ENCODE measurements around the gene GRIK2.

GRIK2 gene

DNA sequence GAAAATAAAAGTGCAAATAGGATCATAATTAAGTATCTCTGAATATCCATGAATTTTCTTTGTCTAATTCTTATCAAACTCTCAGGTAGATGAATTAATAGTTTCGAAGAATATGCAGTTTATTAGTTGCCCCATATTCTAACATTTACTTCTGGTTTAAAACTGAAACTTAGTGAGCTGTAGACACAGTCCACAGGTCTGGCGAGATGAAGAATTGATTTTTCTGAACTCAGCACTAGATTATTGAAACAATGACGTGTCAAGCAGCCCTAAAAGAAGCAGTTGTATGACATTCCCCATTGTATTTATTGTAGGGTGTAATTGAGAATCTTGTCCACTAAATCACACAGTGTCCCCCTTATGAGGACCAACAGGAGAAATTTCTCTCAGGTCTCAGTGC is 407.1 kb downstream of the GRIK2 start:
- TF ChIP-seq, protein P1, sequence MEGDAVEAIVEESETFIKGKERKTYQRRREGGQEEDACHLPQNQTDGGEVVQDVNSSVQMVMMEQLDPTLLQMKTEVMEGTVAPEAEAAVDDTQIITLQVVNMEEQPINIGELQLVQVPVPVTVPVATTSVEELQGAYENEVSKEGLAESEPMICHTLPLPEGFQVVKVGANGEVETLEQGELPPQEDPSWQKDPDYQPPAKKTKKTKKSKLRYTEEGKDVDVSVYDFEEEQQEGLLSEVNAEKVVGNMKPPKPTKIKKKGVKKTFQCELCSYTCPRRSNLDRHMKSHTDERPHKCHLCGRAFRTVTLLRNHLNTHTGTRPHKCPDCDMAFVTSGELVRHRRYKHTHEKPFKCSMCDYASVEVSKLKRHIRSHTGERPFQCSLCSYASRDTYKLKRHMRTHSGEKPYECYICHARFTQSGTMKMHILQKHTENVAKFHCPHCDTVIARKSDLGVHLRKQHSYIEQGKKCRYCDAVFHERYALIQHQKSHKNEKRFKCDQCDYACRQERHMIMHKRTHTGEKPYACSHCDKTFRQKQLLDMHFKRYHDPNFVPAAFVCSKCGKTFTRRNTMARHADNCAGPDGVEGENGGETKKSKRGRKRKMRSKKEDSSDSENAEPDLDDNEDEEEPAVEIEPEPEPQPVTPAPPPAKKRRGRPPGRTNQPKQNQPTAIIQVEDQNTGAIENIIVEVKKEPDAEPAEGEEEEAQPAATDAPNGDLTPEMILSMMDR (conservative IDR thresholded peaks at IDR 0.05) = no peak
- no peak overlapping the region for H3K27ac ChIP-seq

DNA sequence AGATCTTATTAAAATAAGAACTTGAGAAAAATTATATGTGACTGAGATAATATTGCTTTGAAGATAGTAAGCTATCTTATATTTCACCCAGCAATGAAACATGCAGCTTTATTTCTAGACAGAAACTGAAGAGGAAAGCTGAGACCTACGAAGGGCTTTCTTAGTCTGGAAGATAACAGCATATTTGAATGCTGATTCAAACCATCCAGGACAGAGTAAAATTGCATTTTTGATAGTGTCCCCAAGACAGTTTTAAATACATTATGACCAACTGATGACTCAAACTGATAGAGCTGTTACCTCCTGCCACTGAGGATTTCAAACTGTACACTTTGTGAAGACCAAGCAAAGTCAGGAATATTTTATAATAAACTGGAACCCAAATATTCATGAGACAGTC is 409.6 kb downstream of the GRIK2 start:
- H3K27ac ChIP-seq = no peak overlapping the region
- TF ChIP-seq, protein P1 (conservative IDR thresholded peaks at IDR 0.05) = no peak

DNA sequence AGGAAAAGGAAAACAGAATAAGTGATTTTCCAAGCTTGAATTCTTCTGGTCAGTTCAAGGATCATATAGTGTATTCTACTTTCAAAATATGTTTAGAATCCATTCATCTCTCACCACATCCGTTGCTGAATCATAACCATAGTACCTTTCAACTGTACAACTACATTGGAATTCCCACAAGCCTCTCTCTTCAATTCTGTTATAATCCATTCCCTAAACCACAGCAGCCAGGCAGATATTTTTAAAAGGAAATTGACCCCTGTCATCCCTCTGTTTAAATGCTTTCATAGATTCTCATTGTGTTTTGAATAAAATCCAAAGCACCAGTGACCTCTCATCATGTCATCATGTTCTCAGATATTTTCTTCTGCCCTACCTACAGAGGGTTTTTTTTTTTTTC is 412.7 kb downstream of the GRIK2 start:
- no peak overlapping the region for H3K27ac ChIP-seq
- TF ChIP-seq, protein P1 (conservative IDR thresholded peaks at IDR 0.05) = no peak

DNA sequence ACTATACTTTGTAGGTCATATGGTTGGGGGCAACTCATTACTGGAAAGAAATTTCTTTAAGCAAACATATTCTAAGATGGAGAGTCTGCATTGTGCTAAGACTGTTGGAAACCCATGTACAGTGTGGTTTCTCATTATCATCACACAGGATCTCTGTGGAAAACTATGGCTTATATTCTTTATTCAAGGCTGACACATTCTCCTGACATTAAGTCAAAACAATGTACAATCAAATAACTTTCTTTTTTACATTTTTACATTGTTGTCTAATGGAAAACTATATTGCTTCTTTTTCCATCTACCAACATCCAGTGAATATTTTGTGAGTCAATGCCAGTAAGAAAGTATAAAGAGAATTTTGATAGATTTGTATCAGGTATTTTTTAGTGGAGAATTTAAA is 417.6 kb downstream of the GRIK2 start:
- TF ChIP-seq, protein P1 (conservative IDR thresholded peaks at IDR 0.05) = no peak

DNA sequence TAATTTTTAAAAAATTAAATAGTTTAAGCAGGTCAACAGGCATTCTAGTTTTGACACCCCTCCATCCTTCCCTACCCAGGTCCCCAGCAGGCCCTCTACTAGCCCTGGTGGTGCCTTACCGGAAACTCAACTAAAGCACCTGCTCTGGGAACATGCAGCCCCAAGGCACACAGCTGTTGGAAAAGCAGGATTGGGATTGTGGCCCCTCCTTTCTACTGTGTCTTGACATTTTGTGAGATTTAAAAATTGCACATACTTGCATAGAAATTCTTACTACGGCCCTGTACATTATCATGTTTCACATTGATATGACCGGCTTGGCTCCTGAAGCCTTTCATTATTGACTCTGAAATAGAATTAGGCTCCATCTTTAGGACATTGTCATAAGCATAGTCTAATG is 423.2 kb downstream of the GRIK2 start:
- H3K27ac ChIP-seq = no peak overlapping the region
- TF ChIP-seq, protein P1 (conservative IDR thresholded peaks at IDR 0.05) = no peak

More for the DNA sequence above, 417.6 kb downstream of the GRIK2 start:
- no peak overlapping the region for H3K27ac ChIP-seq

DNA sequence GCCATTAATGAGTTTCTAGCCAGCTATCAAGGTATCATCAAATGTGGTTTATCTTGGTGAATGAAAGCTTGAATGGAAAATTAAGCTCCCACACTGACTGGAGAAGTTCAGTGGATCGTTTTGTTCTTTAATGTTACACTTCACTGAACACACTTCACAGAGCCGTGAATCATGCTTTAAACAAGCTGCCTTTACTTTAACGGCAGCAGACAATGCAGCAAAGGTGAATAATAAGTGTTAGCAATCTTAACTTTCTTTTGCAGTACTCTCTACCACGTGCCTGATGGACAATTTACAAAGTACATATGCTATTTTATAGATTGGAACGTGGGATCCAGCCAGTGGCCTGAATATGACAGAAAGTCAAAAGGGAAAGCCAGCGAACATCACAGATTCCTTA is 424.5 kb downstream of the GRIK2 start:
- TF ChIP-seq, protein P1 (conservative IDR thresholded peaks at IDR 0.05) = no peak
- H3K27ac ChIP-seq = no peak overlapping the region

DNA sequence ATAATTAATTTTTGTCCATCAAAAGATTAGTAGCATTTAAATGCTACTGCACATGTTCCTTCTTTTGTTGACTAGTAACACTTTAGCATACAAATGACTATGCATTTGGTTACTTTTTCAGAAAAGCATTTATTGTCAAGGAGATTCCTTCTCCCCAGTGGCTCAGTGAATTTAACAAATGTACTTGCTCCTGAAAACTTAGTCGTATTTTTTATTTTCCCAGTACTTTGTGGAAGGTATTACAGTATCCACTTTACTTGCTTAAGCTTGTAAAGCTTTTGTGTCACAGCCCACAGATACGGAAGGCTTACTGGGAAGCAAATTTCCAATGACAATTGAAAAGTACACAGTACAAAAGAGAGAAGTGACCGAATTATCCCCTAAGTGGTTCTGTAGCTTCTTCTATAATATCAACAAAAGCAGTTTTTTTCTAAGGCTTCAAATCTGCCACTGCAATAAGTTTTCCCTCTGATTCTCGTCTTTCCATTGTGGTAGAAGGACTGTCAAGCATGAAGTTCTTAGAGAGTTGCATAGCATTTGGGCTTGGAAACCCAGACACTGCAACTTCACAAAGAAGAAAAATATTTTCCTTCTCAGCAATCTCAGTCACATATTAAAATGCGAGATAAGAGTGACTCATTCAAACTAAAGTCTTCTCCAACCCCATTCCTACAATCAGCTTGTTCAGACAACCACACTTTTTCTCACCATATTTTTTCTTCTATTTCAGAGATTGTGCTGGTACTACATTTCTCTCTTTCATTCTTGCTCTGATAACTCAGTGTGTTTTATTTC is 431.2 kb downstream of the GRIK2 start:
- TF ChIP-seq, protein P1 (conservative IDR thresholded peaks at IDR 0.05) = no peak
- no peak overlapping the region for H3K27ac ChIP-seq
